Ishikawa (cell line): ENCODE results near the gene PRKCD.

Experiments used
- CEBPB ChIP-seq: IDR thresholded peaks from 2 replicates; pipeline ENCODE4 v1.6.1; 2012
- CREB1 ChIP-seq: IDR thresholded peaks from 2 replicates; pipeline ENCODE4 v1.6.1; 2012; ENCODE audit warnings: low read depth
- EGR1 ChIP-seq: IDR thresholded peaks from 2 replicates; pipeline ENCODE4 v1.6.1; 2012
- EP300 ChIP-seq: IDR thresholded peaks from 2 replicates; pipeline ENCODE4 v1.6.1; 2012; ENCODE audit warnings: borderline replicate concordance
- FOXM1 ChIP-seq: IDR thresholded peaks from 2 replicates; pipeline ENCODE4 v1.6.1; 2012; ENCODE audit warnings: low read depth, borderline replicate concordance
- NFIC ChIP-seq: IDR thresholded peaks from 2 replicates; pipeline ENCODE4 v1.6.1; 2012
- RAD21 ChIP-seq: IDR thresholded peaks from 2 replicates; pipeline ENCODE4 v1.6.1; 2012; ENCODE audit warnings: low read depth
- TAF1 ChIP-seq: IDR thresholded peaks from 2 replicates; pipeline ENCODE4 v1.6.1; 2012; ENCODE audit warnings: low read depth, mild to moderate bottlenecking
- TEAD4 ChIP-seq: IDR thresholded peaks from 2 replicates; pipeline ENCODE4 v1.6.1; 2012
- YY1 ChIP-seq: IDR thresholded peaks from 2 replicates; pipeline ENCODE4 v1.6.1; 2012; ENCODE audit warnings: low read depth
- ZBTB7A ChIP-seq: IDR thresholded peaks from 2 replicates; pipeline ENCODE4 v1.6.1; 2012; ENCODE audit warnings: low read depth
- TF ChIP-seq, protein P1 (sequence below): IDR thresholded peaks from 2 replicates; pipeline ENCODE4 v1.6.1; 2012
- TF ChIP-seq, protein P2 (sequence below): IDR thresholded peaks from 2 replicates; pipeline ENCODE4 v1.6.1; 2012; ENCODE audit warnings: low read depth, mild to moderate bottlenecking
- TF ChIP-seq, protein P3 (sequence below): IDR thresholded peaks from 2 replicates; pipeline ENCODE4 v1.6.1; 2012

DNA sequence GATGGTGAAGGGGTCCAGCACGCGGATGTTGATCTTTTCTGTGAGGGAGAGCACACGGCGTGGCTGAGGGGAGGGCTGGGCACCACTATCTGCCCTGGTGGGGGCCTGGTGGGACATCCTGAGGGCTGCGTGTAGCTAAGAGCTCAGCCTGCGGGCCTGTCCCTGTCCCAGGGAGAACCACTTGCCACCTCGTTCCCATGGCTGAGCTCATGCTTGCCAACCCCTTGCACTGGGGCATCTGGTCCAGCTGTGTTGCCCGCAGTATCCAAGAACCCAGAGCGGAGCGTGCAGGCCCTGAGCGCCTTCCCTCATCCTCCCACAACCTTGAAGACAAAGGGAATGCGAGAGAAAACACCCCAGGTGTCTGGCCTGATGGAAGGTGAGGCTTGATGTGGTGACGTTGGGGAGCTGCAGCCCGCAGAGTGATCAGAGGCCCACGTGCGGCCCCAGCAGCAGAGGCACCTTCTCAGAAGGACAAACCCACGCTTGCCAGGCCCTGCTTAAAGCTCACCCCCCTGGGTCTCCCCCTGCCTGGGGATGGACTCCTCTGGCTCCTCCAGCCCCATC, 65.9 kb downstream of the PRKCD start:
- TF ChIP-seq, protein P1, sequence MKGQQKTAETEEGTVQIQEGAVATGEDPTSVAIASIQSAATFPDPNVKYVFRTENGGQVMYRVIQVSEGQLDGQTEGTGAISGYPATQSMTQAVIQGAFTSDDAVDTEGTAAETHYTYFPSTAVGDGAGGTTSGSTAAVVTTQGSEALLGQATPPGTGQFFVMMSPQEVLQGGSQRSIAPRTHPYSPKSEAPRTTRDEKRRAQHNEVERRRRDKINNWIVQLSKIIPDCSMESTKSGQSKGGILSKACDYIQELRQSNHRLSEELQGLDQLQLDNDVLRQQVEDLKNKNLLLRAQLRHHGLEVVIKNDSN: no peak
- TF ChIP-seq, protein P2, sequence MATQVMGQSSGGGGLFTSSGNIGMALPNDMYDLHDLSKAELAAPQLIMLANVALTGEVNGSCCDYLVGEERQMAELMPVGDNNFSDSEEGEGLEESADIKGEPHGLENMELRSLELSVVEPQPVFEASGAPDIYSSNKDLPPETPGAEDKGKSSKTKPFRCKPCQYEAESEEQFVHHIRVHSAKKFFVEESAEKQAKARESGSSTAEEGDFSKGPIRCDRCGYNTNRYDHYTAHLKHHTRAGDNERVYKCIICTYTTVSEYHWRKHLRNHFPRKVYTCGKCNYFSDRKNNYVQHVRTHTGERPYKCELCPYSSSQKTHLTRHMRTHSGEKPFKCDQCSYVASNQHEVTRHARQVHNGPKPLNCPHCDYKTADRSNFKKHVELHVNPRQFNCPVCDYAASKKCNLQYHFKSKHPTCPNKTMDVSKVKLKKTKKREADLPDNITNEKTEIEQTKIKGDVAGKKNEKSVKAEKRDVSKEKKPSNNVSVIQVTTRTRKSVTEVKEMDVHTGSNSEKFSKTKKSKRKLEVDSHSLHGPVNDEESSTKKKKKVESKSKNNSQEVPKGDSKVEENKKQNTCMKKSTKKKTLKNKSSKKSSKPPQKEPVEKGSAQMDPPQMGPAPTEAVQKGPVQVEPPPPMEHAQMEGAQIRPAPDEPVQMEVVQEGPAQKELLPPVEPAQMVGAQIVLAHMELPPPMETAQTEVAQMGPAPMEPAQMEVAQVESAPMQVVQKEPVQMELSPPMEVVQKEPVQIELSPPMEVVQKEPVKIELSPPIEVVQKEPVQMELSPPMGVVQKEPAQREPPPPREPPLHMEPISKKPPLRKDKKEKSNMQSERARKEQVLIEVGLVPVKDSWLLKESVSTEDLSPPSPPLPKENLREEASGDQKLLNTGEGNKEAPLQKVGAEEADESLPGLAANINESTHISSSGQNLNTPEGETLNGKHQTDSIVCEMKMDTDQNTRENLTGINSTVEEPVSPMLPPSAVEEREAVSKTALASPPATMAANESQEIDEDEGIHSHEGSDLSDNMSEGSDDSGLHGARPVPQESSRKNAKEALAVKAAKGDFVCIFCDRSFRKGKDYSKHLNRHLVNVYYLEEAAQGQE: no peak
- TF ChIP-seq EGR1: no peak
- TF ChIP-seq YY1: no peak
- no peak for TF ChIP-seq EP300
- no peak for TF ChIP-seq CEBPB
- no peak for TF ChIP-seq TAF1
- TF ChIP-seq NFIC: no peak
- TF ChIP-seq FOXM1: no peak
- TF ChIP-seq RAD21: no peak
- TF ChIP-seq, protein P3, sequence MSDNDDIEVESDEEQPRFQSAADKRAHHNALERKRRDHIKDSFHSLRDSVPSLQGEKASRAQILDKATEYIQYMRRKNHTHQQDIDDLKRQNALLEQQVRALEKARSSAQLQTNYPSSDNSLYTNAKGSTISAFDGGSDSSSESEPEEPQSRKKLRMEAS: no peak
- TF ChIP-seq TEAD4: no peak
- no peak for TF ChIP-seq ZBTB7A
- TF ChIP-seq CREB1: no peak
